Fibroblast of skin of left biceps (primary cell): ENCODE data around the gene PTPRK.
A peak's percentile ranks its signal among the peaks of the same experiment; 100 is the strongest.
"Not testable (repeated sequence)": the region's sequence is repeated elsewhere in the genome, so short reads cannot be mapped to it uniquely, and the experiment has no call there.

Source experiments
- DNase-seq, 2 experiments: peaks; one replicate each; pipeline ENCODE4 v3.0.0-alpha.2; 2013; ENCODE audit warnings: low read depth in 2 of 2

PTPRK gene

GRCh38 chr6:128024969-128025368, 495.4 kb downstream of the PTPRK start:
- no peak for DNase-seq

GRCh38 chr6:128024046-128024445, 496.4 kb downstream of the PTPRK start:
- DNase-seq, result no peak

- no peak for DNase-seq
These were observed 501.6 kb downstream of the PTPRK start for GRCh38 chr6:128018821-128019220.

- no peak for DNase-seq
These were observed 503.1 kb downstream of the PTPRK start for GRCh38 chr6:128017288-128017687.

GRCh38 chr6:128007658-128008057, 512.7 kb downstream of the PTPRK start:
- DNase-seq, result no peak

GRCh38 chr6:128005009-128005408, 515.4 kb downstream of the PTPRK start:
- DNase-seq, result no peak

GRCh38 chr6:128000363-128000762, 520.0 kb downstream of the PTPRK start:
- DNase-seq, result no peak

- DNase-seq, result no peak
These were observed 521.4 kb downstream of the PTPRK start for GRCh38 chr6:127998985-127999384.

- no peak for DNase-seq
These were observed 522.8 kb downstream of the PTPRK start for GRCh38 chr6:127997496-127998164.

- no peak for DNase-seq
These were observed 523.5 kb downstream of the PTPRK start for GRCh38 chr6:127996925-127997324.

GRCh38 chr6:127992144-127992543, 528.3 kb downstream of the PTPRK start:
- no peak for DNase-seq

- no peak for DNase-seq
These were observed 530.3 kb downstream of the PTPRK start for GRCh38 chr6:127990074-127990473.

- DNase-seq, result no peak
These were observed 539.4 kb downstream of the PTPRK start for GRCh38 chr6:127980996-127981395.

- not testable (repeated sequence) for DNase-seq
These were observed 542.2 kb downstream of the PTPRK start for GRCh38 chr6:127978185-127978584.

- DNase-seq, result no peak
These were observed 543.6 kb downstream of the PTPRK start for GRCh38 chr6:127976796-127977195.

- no peak for DNase-seq
These were observed 544.3 kb downstream of the PTPRK start for GRCh38 chr6:127976111-127976510.

GRCh38 chr6:127972815-127973214, 547.6 kb downstream of the PTPRK start:
- no peak for DNase-seq

GRCh38 chr6:127971945-127972391, 548.4 kb downstream of the PTPRK start:
- peak; percentile 55 to 65 for DNase-seq

- DNase-seq, result no peak
These were observed 549.0 kb downstream of the PTPRK start for GRCh38 chr6:127971386-127971785.

GRCh38 chr6:127969701-127970100, 550.7 kb downstream of the PTPRK start:
- DNase-seq, result peak in 1 of 2 experiments; percentile 7

GRCh38 chr6:127968394-127968793, 552.0 kb downstream of the PTPRK start:
- DNase-seq, result no peak

GRCh38 chr6:127967708-127968107, 552.7 kb downstream of the PTPRK start:
- no peak for DNase-seq

- peak in 1 of 2 experiments; percentile 5 for DNase-seq
These were observed 553.8 kb downstream of the PTPRK start for GRCh38 chr6:127966616-127967015.

GRCh38 chr6:127963495-127963894, 556.9 kb downstream of the PTPRK start:
- DNase-seq, result no peak
